ENCODE results near the gene MRI1. TPM values are rescaled to one million over a fixed set of nuclear protein-coding genes. Genes with fewer than 3 reads are reported as not detected.

MRI1 gene
- polyA plus RNA-seq, 1 donor from 2014 or later: 71.2 TPM

DNA sequence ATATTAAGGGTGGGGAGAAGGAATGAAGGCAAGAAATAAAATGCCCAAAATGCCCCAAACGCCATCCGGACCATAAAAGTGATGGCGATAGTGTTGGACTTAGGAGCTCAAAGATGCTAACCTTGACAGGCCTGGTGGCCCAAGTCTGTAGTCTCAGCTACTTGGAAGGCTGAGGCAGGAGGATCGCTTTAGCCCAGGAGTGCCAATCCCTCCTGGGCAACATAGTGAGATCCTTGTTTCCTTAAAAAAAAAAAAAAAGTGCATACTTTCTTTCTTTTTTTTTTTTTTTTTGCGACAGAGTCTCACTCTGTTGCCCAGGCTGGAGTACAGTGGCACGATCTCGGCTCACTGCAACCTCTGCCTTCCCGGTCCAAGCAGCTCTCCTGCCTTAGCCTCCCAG is 32.0 kb upstream of the MRI1 start:
- Histone ChIP-seq H3K27ac (ENCODE audit: low read length) (no peak overlapping the region), H3K4me3 (ENCODE audit: low read length) (peak overlapping the region; percentile 70), H3F3A (ENCODE audit: insufficient read depth, low read length, poor library complexity, severe bottlenecking) (no peaks in the 10 kb centered on the region), H3K27me3 (ENCODE audit: insufficient read depth, low read depth, low read length) (no peaks in the 10 kb centered on the region), H4K20me1 (ENCODE audit: insufficient read depth) (no peaks in the 10 kb centered on the region), H3K79me2 (replicated peaks; ENCODE audit: insufficient read depth, low read length) (peaks cover 4% of the 10 kb centered on the region), H3K36me3 (ENCODE audit: insufficient read depth, low read length) (no peaks in the 10 kb centered on the region), H3K9ac (ENCODE audit: low read length) (peak overlapping the region; percentile 70), H3K4me2 (ENCODE audit: low read length) (peak overlapping the region; percentile 75), H3K9me2 (ENCODE audit: insufficient read depth, low read length) (no peaks in the 10 kb centered on the region), H3K9me3 (ENCODE audit: low read length) (no peaks in the 10 kb centered on the region), H2AFZ (ENCODE audit: low read depth, low read length) (no peak overlapping the region)
- no peak for TF ChIP-seq POLR2AphosphoS5 (IDR thresholded peaks at IDR 0.05)
- TF ChIP-seq CTCF (IDR thresholded peaks at IDR 0.05; ENCODE audit: poor library complexity, severe bottlenecking): no peak
- TF ChIP-seq EZH2 (IDR thresholded peaks at IDR 0.05; ENCODE audit: borderline replicate concordance, insufficient read depth, low read length, poor library complexity, severe bottlenecking): no peak
- TF ChIP-seq, protein P1, sequence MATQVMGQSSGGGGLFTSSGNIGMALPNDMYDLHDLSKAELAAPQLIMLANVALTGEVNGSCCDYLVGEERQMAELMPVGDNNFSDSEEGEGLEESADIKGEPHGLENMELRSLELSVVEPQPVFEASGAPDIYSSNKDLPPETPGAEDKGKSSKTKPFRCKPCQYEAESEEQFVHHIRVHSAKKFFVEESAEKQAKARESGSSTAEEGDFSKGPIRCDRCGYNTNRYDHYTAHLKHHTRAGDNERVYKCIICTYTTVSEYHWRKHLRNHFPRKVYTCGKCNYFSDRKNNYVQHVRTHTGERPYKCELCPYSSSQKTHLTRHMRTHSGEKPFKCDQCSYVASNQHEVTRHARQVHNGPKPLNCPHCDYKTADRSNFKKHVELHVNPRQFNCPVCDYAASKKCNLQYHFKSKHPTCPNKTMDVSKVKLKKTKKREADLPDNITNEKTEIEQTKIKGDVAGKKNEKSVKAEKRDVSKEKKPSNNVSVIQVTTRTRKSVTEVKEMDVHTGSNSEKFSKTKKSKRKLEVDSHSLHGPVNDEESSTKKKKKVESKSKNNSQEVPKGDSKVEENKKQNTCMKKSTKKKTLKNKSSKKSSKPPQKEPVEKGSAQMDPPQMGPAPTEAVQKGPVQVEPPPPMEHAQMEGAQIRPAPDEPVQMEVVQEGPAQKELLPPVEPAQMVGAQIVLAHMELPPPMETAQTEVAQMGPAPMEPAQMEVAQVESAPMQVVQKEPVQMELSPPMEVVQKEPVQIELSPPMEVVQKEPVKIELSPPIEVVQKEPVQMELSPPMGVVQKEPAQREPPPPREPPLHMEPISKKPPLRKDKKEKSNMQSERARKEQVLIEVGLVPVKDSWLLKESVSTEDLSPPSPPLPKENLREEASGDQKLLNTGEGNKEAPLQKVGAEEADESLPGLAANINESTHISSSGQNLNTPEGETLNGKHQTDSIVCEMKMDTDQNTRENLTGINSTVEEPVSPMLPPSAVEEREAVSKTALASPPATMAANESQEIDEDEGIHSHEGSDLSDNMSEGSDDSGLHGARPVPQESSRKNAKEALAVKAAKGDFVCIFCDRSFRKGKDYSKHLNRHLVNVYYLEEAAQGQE (IDR thresholded peaks at IDR 0.05; ENCODE audit: borderline replicate concordance): no peak
- TF ChIP-seq TAF1 (IDR thresholded peaks at IDR 0.05; ENCODE audit: low read depth): no peak
- no peak for TF ChIP-seq RAD21 (conservative IDR thresholded peaks at IDR 0.05)
- no peak for TF ChIP-seq MXI1 (conservative IDR thresholded peaks at IDR 0.05; ENCODE audit: poor library complexity, severe bottlenecking)
- no peak for TF ChIP-seq SMC3 (conservative IDR thresholded peaks at IDR 0.05; ENCODE audit: poor library complexity)
- no peak for TF ChIP-seq EP300 (conservative IDR thresholded peaks at IDR 0.05; ENCODE audit: poor library complexity, severe bottlenecking)

- Histone ChIP-seq H3K9me2 (ENCODE audit: insufficient read depth, low read length) (no peaks in the 10 kb centered on the region), H3K36me3 (ENCODE audit: insufficient read depth, low read length) (no peaks in the 10 kb centered on the region), H3K4me3 (ENCODE audit: low read length) (no peak overlapping the region), H2AFZ (ENCODE audit: low read depth, low read length) (no peak overlapping the region), H3K4me2 (ENCODE audit: low read length) (no peak overlapping the region), H3K9ac (ENCODE audit: low read length) (no peak overlapping the region), H3K79me2 (replicated peaks; ENCODE audit: insufficient read depth, low read length) (peaks cover 4% of the 10 kb centered on the region), H3K27me3 (ENCODE audit: insufficient read depth, low read depth, low read length) (no peaks in the 10 kb centered on the region), H3K9me3 (ENCODE audit: low read length) (no peaks in the 10 kb centered on the region), H4K20me1 (ENCODE audit: insufficient read depth) (no peaks in the 10 kb centered on the region), H3K27ac (ENCODE audit: low read length) (no peak overlapping the region), H3F3A (ENCODE audit: insufficient read depth, low read length, poor library complexity, severe bottlenecking) (no peaks in the 10 kb centered on the region)
- TF ChIP-seq, protein P1 (IDR thresholded peaks at IDR 0.05; ENCODE audit: borderline replicate concordance): no peak
- TF ChIP-seq POLR2AphosphoS5 (IDR thresholded peaks at IDR 0.05): no peak
- no peak for TF ChIP-seq MXI1 (conservative IDR thresholded peaks at IDR 0.05; ENCODE audit: poor library complexity, severe bottlenecking)
- no peak for TF ChIP-seq RAD21 (conservative IDR thresholded peaks at IDR 0.05)
Observed at GRCh38 chr19:13734751-13735150, 29.6 kb upstream of the MRI1 start.

All from neural cell (in vitro differentiated cells).